ENCODE results near the gene AHDC1.

AHDC1 gene

DNA sequence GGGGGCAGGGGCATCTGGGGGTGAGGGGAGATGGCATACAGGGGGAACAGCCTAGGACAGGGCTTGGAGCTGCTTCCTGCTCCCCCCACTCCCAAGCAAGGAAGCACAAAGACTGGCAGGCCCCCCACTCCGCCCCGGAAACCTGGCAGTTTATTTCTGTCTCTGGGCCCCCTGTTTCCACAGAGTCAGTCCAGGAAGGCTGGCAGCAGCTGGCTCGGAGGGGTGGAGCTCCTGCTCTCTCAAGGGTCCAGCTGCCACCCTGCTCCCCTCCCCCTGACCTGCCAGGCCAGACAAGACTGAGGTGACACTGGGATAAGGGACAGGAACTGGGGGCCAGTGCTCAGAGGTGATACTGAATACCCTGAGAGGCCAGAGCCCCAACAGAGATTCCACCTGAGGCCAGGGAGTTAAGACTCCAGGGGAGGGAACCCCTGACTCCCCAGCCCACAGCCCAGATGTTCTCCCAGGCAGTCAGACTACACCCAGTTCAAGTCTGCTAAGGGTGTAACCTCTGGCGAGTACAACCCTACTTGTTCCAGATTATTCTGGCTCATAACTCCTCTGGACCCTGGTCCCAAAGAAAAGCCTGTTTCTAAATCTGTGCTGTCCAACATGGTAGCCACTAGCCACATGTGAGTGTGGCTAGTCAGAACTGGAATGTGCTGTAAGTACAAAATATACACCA lies 26.3 kb downstream of the AHDC1 start:
- Mint-ChIP-seq H3K9me3 (no peaks in the 10 kb centered on the region), H3K27ac (peak overlapping the region; percentile 37), H3K4me3 (no peak overlapping the region), H3K36me3 (peaks cover 8 to 14% of the 10 kb centered on the region in 2 donors), H3K27me3 (peaks cover 0 to 6% of the 10 kb centered on the region in 2 donors), H3K4me1 (peaks cover 34 to 43% of the 10 kb centered on the region in 2 donors)
- no peak for DNase-seq
- no peak for ATAC-seq (replicated peaks)

DNA sequence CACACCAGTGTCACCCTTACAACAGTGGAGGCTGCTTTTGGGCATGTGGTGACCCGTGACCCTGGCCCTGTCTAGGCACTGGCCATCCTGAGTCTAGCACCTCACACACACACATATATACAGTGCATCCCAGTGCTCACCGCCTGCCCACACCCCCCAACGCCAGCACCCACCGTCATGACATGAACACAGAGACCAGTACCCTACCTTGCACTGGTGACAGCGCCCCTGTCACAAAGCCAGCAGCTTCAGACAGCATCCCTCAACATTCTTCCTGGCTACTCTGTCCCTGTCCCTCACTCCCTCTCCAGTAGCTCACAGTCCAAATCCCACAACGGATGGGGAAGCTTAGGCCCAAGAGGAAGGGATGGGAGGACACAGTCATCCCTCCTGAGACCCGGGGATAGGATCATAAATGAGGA lies 27.1 kb downstream of the AHDC1 start:
- Mint-ChIP-seq H3K4me1 (peaks cover 33 to 46% of the 10 kb centered on the region in 2 donors), H3K27ac (peak overlapping the region; percentile 75), H3K36me3 (peaks cover 5 to 6% of the 10 kb centered on the region in 2 donors), H3K27me3 (peaks cover 0 to 6% of the 10 kb centered on the region in 2 donors), H3K4me3 (peak overlapping the region in 1 of 2 donors; percentile 14), H3K9me3 (no peaks in the 10 kb centered on the region)
- ATAC-seq (replicated peaks) (peak in 1 of 2 donors; percentile 8), DNase-seq (no peak)

DNA sequence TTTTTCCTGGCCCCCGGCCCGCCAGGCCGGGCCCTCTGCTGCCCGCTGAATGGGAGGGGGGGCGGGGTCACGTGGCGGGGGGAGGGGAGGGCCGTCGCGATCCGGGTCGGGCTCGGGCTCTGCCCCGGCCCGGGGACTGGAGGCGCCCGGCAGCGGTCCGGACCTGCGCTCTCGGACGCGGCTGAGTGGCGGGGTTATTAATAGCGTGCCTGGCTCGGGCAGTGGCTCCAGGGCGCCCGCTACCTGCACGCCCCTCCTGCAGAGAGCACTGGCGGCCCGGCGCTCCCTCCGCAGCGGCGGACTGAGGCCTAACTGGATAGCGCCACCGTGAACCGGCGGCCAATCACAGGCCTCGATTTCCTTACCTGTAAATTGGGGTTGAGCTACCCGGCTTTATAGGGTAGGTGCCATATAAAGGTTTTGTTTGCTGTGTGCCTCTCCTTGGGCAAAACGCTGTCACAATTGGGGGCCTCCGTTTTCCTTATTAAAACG lies 28.1 kb downstream of the AHDC1 start:
- Mint-ChIP-seq H3K9me3 (no peaks in the 10 kb centered on the region), H3K4me3 (peak overlapping the region; percentile 50 to 66), H3K27me3 (peaks cover 0 to 6% of the 10 kb centered on the region in 2 donors), H3K4me1 (peaks cover 30 to 45% of the 10 kb centered on the region in 2 donors), H3K36me3 (peaks cover 2 to 3% of the 10 kb centered on the region in 2 donors), H3K27ac (no peak overlapping the region)
- DNase-seq = no peak
- peak; percentile 70 to 71 for ATAC-seq (replicated peaks)

DNA sequence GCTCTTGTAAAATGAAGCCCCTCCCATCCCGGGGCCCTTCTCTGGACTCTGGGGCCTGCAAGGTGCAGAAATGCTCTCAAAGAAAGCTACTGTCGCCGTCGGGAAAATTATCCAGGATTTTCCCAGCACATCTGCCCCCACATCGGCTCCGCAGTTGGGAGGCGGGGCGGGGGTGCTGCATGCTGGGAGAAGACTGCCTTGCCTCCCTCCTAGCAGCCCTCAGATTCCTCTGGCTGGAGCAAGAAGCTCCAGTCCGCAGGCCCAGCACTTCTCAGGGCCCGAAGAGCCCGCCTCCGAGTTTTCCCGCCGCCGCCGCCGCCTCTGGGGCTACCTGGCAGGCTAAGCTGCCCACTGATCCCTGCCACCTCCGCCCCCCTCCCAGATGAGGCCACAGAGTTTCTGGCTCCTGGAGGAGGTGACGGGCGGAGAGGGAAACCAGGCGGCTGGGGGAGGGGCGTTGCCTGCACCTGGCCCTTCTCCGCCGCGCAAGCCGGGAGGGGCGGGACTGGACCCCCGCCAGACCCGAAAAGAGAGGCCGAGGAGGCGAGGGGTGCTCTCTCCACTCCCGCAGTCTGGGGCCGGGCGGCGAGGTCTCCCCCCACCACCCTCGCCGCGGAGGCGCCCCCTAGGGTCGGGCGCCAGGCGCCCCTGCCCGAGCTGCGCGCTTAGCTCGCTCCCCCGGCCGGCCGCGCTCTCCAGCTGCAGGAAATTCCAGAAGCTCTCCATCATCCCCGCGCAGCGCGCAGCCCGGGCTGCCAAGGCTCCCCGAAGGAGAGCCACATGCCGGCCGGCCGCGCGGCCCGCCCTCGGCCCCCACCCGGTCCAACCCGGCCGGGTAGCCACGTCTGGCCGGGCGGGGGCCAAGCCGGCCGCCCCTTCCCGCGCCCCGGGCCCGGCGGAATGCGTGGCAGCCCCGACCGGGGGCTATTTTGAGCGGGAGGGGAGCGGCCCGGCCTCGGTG lies 28.8 kb downstream of the AHDC1 start:
- H3K4me3 Mint-ChIP-seq = no peak overlapping the region
- H3K9me3 Mint-ChIP-seq = no peaks in the 10 kb centered on the region
- ATAC-seq (replicated peaks) (peak; percentile 10 to 35), DNase-seq (no peak)
- peaks cover 31 to 51% of the 10 kb centered on the region in 2 donors for H3K4me1 Mint-ChIP-seq
- H3K27ac Mint-ChIP-seq = no peak overlapping the region
- peaks cover 0 to 6% of the 10 kb centered on the region in 2 donors for H3K27me3 Mint-ChIP-seq
- peaks cover 0 to 3% of the 10 kb centered on the region in 2 donors for H3K36me3 Mint-ChIP-seq

DNA sequence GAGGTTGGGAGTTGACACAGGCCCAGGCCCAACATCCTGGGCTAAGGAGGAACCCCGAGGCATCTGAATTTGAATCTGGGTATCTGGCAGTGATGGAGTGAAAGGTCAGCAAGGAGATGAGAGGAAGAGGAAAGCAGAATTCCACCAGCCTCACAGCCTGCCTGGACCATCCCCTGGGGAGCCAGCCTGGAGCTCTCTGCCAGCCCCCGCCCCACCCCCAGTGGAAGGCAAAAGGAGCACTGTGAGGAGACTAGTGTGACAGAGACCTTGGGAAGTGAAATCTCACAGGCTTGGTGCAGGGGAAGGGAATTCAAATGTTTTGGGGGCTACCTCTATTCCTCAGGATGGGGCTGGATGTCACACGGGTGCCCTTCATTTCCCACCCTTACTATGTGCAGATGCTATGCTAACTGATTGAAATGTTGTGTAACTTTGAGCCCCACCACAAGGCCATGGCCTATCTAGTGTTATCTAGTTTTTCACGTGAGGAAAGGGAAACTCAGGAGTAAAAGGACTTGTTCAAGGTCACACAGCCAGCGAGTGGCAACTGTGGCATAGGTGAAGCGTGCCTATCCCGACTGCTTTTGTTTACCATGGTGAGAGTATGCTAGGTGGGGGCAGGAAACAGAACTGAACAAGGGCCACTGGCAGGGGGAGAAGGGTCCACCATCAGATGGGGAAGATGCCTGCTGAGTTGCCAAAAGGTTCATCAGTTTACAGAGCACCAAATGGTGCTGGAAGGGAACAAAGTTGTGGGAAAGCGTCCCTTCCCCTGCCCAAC lies 29.8 kb downstream of the AHDC1 start:
- Mint-ChIP-seq H3K4me3 (peak overlapping the region; percentile 51 to 56), H3K36me3 (peaks cover 0 to 3% of the 10 kb centered on the region in 2 donors), H3K27me3 (peaks cover 0 to 6% of the 10 kb centered on the region in 2 donors), H3K27ac (peak overlapping the region; percentile 38), H3K9me3 (no peaks in the 10 kb centered on the region), H3K4me1 (peaks cover 33 to 59% of the 10 kb centered on the region in 2 donors)
- DNase-seq (no peak), ATAC-seq (replicated peaks) (no peak)

DNA sequence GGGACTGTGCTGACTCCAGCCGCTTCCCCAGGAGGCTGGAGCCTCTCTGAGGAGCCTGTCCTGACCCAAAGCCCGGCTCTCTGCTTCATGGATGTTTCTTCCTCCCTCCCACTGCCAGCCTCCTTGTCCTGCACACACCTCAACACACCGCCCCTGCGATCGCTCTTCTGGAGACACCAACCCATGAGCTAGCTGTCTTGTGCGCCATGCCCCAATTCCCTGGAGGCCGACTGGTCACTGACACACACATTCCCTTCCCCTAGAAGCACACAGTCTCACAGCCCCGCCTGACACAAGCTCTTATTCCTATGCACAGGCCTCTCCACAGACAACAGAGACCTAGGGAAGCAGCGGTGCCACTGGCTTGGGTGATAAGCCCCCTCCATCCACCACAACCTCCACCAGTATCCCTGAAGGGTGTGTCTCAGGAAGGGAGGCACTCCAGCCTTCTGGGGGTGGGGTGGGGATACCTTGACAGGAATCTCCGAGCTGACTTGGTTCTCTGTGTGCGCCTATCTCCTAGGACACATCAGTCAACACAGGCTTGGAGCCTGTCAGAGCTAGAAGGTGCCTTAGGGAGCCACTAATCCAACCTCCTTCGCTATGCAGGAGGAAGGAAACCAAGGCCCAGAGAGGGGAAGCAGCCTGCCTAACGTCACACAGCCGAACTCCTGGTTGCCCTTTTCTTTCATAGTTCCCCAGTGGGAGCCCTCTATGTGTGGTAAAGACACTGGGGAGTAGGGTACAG lies 31.1 kb downstream of the AHDC1 start:
- Mint-ChIP-seq H3K36me3 (peaks cover 0 to 3% of the 10 kb centered on the region in 2 donors), H3K4me3 (no peak overlapping the region), H3K27ac (peak overlapping the region; percentile 56), H3K9me3 (no peaks in the 10 kb centered on the region), H3K27me3 (peaks cover 0 to 6% of the 10 kb centered on the region in 2 donors), H3K4me1 (peaks cover 42 to 71% of the 10 kb centered on the region in 2 donors)
- no peak for DNase-seq
- ATAC-seq (replicated peaks) = peak in 1 of 2 donors; percentile 22

DNA sequence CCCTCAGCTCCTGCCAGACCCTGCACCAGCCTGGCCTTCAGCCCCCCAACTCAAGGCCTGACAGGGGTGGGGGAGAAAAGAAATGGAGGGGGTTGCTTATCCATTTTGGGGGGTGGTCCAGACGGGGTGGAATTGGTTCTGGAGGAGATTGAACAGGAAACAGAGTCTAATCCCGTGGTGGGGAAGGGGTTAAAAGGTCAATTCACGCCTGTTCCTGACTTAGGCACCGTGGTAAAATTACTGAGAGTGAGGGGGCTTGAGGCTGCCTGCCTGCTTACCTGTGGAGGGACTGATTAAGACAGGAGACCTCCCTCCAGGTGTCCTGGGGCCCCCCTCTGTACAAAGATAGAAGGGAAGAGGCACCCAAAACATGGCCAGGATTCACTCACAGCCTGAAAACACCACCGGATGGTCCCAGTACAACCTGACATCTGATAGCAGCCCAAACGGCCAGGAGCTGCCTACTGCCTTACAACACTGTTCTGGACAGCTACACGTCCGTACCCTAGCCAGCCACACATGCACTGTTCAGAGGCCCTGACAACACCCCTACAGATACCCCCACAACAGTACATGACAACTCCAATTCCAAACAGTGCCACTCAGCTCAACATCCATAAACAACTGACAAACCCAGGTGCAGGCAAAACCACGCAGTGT lies 31.8 kb downstream of the AHDC1 start:
- no peaks in the 10 kb centered on the region for H3K9me3 Mint-ChIP-seq
- no peak overlapping the region for H3K4me3 Mint-ChIP-seq
- DNase-seq (no peak), ATAC-seq (replicated peaks) (no peak)
- peaks cover 44 to 71% of the 10 kb centered on the region in 2 donors for H3K4me1 Mint-ChIP-seq
- H3K36me3 Mint-ChIP-seq = peaks cover 0 to 3% of the 10 kb centered on the region in 2 donors
- peak overlapping the region; percentile 56 for H3K27ac Mint-ChIP-seq
- H3K27me3 Mint-ChIP-seq = peaks cover 0 to 6% of the 10 kb centered on the region in 2 donors

DNA sequence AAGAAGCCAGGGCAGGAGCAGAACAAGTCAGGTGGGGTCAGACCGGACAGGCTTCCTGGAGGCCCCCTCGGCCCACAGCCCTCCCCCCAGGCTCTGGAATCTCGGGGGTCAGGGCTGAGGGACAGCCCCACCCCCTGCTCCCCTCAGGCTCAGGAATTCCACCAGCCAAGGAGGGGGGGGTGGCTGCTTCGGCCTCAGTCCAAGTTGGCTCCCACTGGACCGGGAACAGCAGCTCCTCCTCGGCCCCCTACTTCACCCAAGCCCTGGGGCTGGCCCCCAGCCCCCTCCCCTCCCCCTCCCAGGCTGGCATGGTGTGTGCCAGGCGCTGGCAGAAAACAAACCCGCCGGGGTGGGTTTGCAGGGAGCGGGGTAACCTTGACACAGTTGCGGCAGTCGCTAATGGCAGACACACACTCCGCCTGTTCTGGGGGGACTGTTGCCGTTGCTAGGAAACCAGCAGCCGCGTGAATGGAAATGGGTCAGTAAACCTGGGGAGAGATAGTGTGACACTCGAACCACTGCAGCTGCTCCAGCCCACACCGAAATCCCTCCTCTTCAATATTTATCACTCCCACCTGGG lies 32.4 kb downstream of the AHDC1 start:
- H3K9me3 Mint-ChIP-seq = no peaks in the 10 kb centered on the region
- H3K4me1 Mint-ChIP-seq = peaks cover 38 to 65% of the 10 kb centered on the region in 2 donors
- H3K27me3 Mint-ChIP-seq = peaks cover 0 to under 1% of the 10 kb centered on the region in 2 donors
- no peak overlapping the region for H3K4me3 Mint-ChIP-seq
- H3K36me3 Mint-ChIP-seq = peaks cover 0 to 3% of the 10 kb centered on the region in 2 donors
- DNase-seq = no peak
- ATAC-seq (replicated peaks) = no peak
- peak overlapping the region; percentile 59 for H3K27ac Mint-ChIP-seq

DNA sequence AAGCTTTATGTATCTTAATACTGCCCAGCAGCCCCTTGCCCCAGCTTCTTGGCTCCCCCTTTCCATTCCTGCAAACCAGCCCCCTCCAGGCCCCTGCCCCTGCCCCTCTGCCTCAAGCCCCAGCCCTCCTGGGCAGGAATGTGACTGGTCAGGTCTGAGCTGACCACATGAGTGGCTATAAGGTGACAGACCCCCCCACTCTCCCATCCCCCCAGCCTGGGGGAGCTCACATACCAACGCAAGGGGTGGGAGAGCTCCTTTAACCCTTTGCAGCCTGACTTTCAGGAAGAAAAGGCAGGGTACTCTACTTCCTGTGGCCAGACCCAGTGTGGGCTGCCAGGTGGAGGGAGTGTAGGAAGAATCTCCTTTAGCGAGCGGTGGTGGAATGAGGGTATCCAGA lies 33.2 kb downstream of the AHDC1 start:
- no peak overlapping the region for H3K4me3 Mint-ChIP-seq
- ATAC-seq (replicated peaks) (no peak), DNase-seq (no peak)
- peaks cover 0 to 3% of the 10 kb centered on the region in 2 donors for H3K36me3 Mint-ChIP-seq
- peaks cover 41 to 69% of the 10 kb centered on the region in 2 donors for H3K4me1 Mint-ChIP-seq
- H3K27me3 Mint-ChIP-seq = no peaks in the 10 kb centered on the region
- H3K9me3 Mint-ChIP-seq = no peaks in the 10 kb centered on the region
- H3K27ac Mint-ChIP-seq = no peak overlapping the region

DNA sequence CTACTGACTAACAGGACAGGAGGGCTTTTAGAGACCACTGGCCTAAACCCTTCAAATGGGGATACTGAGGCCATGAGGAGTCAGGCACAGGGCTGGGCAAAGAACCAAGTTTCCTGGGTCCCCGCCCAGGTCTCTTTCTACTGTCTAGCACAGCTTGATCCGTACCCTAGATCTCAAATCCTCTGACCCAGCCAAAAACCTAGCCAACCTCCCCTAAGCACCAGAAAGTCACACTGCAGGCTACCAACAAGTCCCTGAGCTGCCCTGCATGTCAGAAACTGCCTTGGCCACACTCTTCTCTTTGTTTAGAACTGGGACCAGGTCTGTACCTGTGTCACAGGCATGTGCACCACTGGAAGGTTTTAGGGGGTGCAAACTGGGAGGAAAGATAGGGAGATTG lies 33.6 kb downstream of the AHDC1 start:
- H3K27ac Mint-ChIP-seq = no peak overlapping the region
- peaks cover 0 to 3% of the 10 kb centered on the region in 2 donors for H3K36me3 Mint-ChIP-seq
- H3K4me1 Mint-ChIP-seq = peaks cover 41 to 69% of the 10 kb centered on the region in 2 donors
- H3K4me3 Mint-ChIP-seq = no peak overlapping the region
- ATAC-seq (replicated peaks) = no peak
- H3K9me3 Mint-ChIP-seq = no peaks in the 10 kb centered on the region
- H3K27me3 Mint-ChIP-seq = no peaks in the 10 kb centered on the region
- no peak for DNase-seq

DNA sequence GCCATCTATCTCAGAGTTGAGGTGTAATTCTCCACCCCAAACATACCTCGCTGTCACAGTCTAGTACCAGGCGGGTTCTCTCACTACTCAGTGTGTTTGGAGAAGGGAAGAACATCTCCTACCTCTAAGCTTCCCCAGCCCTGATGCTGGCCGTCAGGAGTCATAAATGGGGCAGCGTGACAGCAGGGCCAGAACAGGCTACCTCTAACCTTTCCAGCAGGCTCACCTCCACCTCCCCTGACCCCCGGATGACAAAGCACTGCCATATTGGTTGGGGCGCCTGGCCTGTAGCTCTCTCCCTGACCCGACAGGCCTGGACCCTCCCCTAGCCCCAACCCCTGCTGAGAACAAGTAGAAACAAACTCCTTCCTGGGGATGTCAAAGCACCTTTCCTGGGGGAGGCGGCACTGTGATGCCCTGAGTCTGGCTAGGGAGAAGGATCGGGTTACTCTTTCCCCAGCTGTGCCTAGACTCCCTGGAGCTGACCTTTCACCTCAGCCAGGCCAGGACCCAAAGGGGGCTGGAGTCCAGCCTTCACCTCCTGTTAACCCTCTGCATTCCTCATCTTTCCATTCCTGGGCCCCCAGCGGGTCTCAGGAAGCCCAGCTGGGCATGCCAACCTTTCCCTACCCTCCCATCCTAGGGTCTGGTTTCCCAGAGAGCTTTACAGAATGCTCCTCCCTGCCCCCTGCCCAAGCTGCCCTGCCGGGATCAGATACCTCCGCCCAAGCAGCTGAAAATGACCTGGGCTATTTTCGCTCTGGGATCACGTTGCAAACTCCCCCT lies 34.2 kb downstream of the AHDC1 start:
- peaks cover 0 to 3% of the 10 kb centered on the region in 2 donors for H3K36me3 Mint-ChIP-seq
- no peak overlapping the region for H3K27ac Mint-ChIP-seq
- H3K27me3 Mint-ChIP-seq = no peaks in the 10 kb centered on the region
- peak overlapping the region; percentile 78 for H3K4me3 Mint-ChIP-seq
- peaks cover 41 to 69% of the 10 kb centered on the region in 2 donors for H3K4me1 Mint-ChIP-seq
- H3K9me3 Mint-ChIP-seq = no peaks in the 10 kb centered on the region
- ATAC-seq (replicated peaks) (no peak), DNase-seq (no peak)

DNA sequence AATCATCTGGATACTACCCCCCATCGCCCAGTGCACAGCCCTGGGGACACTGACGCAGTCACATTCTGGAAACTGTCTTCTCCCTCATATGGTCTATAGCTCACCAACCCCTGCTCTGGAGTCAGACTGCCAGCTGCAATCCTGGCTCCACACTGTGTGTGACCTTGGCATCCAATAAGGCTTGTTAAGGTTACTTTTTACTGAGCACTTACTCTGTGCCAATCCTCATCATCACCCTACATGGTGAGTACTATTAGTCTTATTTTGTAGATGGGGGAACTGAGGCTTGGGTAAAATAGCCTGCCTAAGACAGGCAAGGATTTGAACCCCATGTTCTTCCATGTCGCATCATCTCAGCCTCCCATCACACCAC lies 34.9 kb downstream of the AHDC1 start:
- peak overlapping the region; percentile 28 for H3K27ac Mint-ChIP-seq
- H3K27me3 Mint-ChIP-seq = no peaks in the 10 kb centered on the region
- peak overlapping the region; percentile 78 for H3K4me3 Mint-ChIP-seq
- H3K36me3 Mint-ChIP-seq = peaks cover 0 to 3% of the 10 kb centered on the region in 2 donors
- no peaks in the 10 kb centered on the region for H3K9me3 Mint-ChIP-seq
- DNase-seq (no peak), ATAC-seq (replicated peaks) (peak; percentile 8 to 16)
- H3K4me1 Mint-ChIP-seq = peaks cover 36 to 68% of the 10 kb centered on the region in 2 donors
